GM12875 (cell line): ENCODE measurements around the gene MORN4.
"Not testable (repeated sequence)": the region's sequence is repeated elsewhere in the genome, so short reads cannot be mapped to it uniquely, and the experiment has no call there.

ENCODE experiments used
- H3K4me3 ChIP-seq: one replicate; pipeline ENCODE4 v1.5.1; 2011; ENCODE audit warnings: low read depth, low read length, control low read depth
- CTCF ChIP-seq: IDR thresholded peaks from 2 replicates; pipeline ENCODE4 v1.5.1; 2011; ENCODE audit warnings: low read depth, mild to moderate bottlenecking, control low read depth, inconsistent platforms, low read length, moderate library complexity, borderline replicate concordance; ENCODE audit not compliant: insufficient read depth

Gene MORN4

GRCh38 chr10:97650726-97651125 is 17.4 kb upstream of the MORN4 start:
- TF ChIP-seq CTCF, result no peak

GRCh38 chr10:97649405-97649750 is 16.1 kb upstream of the MORN4 start:
- not testable (repeated sequence) for H3K4me3 ChIP-seq

More at GRCh38 chr10:97650726-97651125, 17.4 kb upstream of the MORN4 start:
- no peak overlapping the region for H3K4me3 ChIP-seq

- TF ChIP-seq CTCF, result no peak
Observed at GRCh38 chr10:97648562-97649404, 15.5 kb upstream of the MORN4 start.

GRCh38 chr10:97647556-97647955 is 14.3 kb upstream of the MORN4 start:
- no peak overlapping the region for H3K4me3 ChIP-seq
- no peak for TF ChIP-seq CTCF

More at GRCh38 chr10:97648562-97649404, 15.5 kb upstream of the MORN4 start:
- H3K4me3 ChIP-seq, result no peak overlapping the region

GRCh38 chr10:97644936-97645335 is 11.6 kb upstream of the MORN4 start:
- TF ChIP-seq CTCF, result no peak
- H3K4me3 ChIP-seq, result no peak overlapping the region

GRCh38 chr10:97643441-97643985 is 10.2 kb upstream of the MORN4 start:
- no peak for TF ChIP-seq CTCF
- no peak overlapping the region for H3K4me3 ChIP-seq

GRCh38 chr10:97642471-97643159 is 9.3 kb upstream of the MORN4 start:
- H3K4me3 ChIP-seq, result not testable (repeated sequence)
